GM20000 (cell line): ENCODE measurements around the gene TEX101.
"Not testable (repeated sequence)": the region's sequence is repeated elsewhere in the genome, so short reads cannot be mapped to it uniquely, and the experiment has no call there.

Experiments
- DNase-seq: peaks from one replicate; pipeline ENCODE4 v3.0.0; 2012; ENCODE audit warnings: low spot score
- CTCF ChIP-seq: IDR thresholded peaks from 2 replicates; pipeline ENCODE4 v1.5.1; 2012; ENCODE audit warnings: mild to moderate bottlenecking, control low read depth; ENCODE audit errors: extremely low read depth, missing control alignments

TEX101 gene, protein sequence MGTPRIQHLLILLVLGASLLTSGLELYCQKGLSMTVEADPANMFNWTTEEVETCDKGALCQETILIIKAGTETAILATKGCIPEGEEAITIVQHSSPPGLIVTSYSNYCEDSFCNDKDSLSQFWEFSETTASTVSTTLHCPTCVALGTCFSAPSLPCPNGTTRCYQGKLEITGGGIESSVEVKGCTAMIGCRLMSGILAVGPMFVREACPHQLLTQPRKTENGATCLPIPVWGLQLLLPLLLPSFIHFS

DNA sequence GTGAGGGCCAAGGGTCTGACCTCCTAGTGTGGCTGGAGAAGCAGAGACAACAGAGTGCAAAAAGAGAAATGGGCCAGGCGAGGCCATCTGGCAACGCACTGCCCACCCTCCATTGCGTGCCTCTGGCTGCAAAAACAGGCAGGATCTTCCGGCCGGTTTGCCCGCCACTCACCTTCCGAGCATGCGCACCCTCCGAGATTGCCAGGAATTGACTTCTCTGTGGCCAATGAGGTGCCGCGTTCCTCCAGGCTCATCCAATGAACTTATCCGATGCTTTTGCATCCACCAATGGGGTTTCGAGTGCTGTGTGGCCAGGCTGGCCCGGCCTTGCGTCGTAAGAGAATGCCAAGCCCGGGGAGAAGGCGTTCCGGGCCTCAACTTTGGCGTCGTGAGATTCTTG is at the start of gene TEX101:
TEX101 (plus strand) TSS at position 337 of the 400 bp plus-strand sequence. CDS start 1,030 bp downstream, outside the sequence.
- no peak for DNase-seq
- TF ChIP-seq CTCF, result no peak

- DNase-seq, result not testable (repeated sequence)
Observed at GRCh38 chr19:43365677-43366076, 49.0 kb upstream of the TEX101 start.

DNA sequence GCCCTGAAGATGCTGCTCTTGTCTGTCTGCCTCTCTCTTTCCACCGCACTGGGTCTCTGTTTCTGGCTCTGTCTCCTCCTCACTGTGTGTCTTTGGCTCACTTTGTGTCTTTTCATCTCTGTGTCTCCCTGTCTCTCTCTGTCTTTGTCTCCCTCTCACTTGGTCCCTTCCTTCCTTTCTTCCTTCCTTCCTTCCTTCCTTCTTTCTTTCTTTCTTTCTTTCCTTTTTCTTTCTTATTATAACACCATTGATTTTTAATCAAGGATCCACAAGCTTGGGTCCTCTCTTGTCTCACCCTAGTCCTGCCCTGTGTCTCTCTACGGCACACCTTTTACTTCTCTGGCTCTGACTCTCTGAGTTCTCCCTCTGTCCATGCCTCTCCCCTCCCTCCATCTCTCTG is 46.9 kb upstream of the TEX101 start:
- no peak for TF ChIP-seq CTCF
- DNase-seq, result no peak

GRCh38 chr19:43368897-43369296 is 45.8 kb upstream of the TEX101 start:
- DNase-seq, result not testable (repeated sequence)

DNA sequence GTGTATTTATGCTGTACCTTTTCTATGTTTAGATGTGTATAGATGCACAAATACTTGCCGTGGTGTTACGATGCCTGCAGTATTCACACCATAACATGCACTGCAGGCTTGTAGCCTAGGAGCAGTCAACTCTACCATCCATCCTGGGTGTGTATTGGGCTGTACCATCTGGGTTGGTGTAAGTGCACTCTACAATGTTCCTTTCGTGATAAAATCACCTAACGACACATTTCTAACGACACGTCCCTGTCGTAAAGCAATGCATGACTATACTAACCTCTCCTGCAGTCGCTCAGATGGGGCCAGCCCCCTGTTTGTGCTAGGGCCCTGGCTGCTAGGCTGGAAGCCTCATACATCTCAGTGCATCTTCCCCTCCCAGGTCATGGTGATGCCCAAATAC is 42.8 kb upstream of the TEX101 start:
- TF ChIP-seq CTCF, result no peak
- no peak for DNase-seq

- no peak for DNase-seq
- TF ChIP-seq CTCF, result no peak
Observed at GRCh38 chr19:43372462-43372861, 42.2 kb upstream of the TEX101 start.

DNA sequence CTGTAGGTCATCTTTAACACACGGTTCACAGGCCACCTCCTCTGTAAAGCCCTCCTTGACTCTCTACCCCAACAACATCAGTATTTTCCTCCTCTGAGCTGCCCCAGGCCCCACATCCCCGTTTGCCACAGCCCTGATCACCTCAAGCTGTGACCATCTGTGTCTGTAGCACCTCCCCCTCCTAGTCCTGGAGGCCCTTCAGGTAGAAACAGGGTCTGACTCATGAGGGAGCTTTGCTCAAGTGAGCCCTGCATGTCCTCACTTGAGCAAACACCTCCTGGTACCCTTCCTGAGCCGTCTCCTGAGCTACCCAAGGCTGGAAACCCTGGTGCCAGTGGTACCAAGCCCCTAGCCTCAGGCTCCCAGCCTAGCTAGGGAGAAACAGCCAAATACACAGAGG is 37.1 kb upstream of the TEX101 start:
- DNase-seq, result not testable (repeated sequence)

GRCh38 chr19:43380008-43380407 is 34.7 kb upstream of the TEX101 start:
- no peak for TF ChIP-seq CTCF
- DNase-seq, result no peak

GRCh38 chr19:43380771-43381386 is 33.8 kb upstream of the TEX101 start:
- no peak for TF ChIP-seq CTCF
- DNase-seq, result peak; percentile 37

GRCh38 chr19:43382586-43383216 is 32.0 kb upstream of the TEX101 start:
- DNase-seq, result not testable (repeated sequence)

GRCh38 chr19:43383254-43383653 is 31.4 kb upstream of the TEX101 start:
- DNase-seq, result not testable (repeated sequence)

DNA sequence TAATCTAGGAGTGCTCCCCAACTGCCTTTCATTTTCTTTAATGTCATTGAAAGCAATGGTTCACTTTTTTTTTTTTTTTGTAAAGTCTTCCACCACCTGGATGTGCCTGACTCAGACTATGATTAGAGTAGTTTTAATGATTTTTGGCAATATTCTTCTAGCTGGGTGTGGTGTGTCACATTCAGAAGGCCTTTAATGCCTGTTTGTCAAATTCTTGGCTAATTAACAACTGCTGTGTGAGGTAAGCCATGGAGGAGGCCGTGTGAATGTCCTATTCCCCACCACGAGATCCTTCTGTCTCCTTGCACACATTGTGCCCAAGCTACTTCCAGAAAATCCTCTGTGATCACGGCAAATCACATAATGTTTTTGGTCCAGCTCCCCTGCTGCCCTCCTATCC is 30.9 kb upstream of the TEX101 start:
- DNase-seq, result not testable (repeated sequence)

- not testable (repeated sequence) for DNase-seq
Observed at GRCh38 chr19:43390903-43391551, 23.7 kb upstream of the TEX101 start.
